HCT116 (cell line): ENCODE data around the gene SLC16A11.

ENCODE experiments used
- EGR1 ChIP-seq: IDR thresholded peaks from 2 replicates; pipeline ENCODE4 v1.6.1; 2012; ENCODE audit warnings: low read depth
- EZH2phosphoT487 ChIP-seq: fragments of 200-600 bp; IDR thresholded peaks from 2 replicates; pipeline ENCODE4 v1.6.1; 2018; ENCODE audit warnings: antibody characterized with exemption, borderline replicate concordance
- FOSL1 ChIP-seq: IDR thresholded peaks from 2 replicates; pipeline ENCODE4 v1.6.1; 2012; ENCODE audit warnings: low read depth
- JUND ChIP-seq: IDR thresholded peaks from 2 replicates; pipeline ENCODE4 v1.6.1; 2012
- POLR2AphosphoS5 ChIP-seq: IDR thresholded peaks from 2 replicates; pipeline ENCODE4 v1.6.1; 2011; ENCODE audit warnings: mild to moderate bottlenecking, low read depth, low read length, moderate library complexity
- SP1 ChIP-seq: IDR thresholded peaks from 2 replicates; pipeline ENCODE4 v1.6.1; 2012; ENCODE audit warnings: low read depth
- YY1 ChIP-seq: IDR thresholded peaks from 2 replicates; pipeline ENCODE4 v1.6.1; 2011; ENCODE audit warnings: low read length, low read depth, moderate library complexity, mild to moderate bottlenecking; ENCODE audit not compliant: insufficient replicate concordance; ENCODE audit errors: extremely low read depth
- ZFX ChIP-seq: fragments of 450-650 bp; IDR thresholded peaks from 2 replicates; pipeline ENCODE4 v1.6.1; 2017
- ZNF274 ChIP-seq: fragments of 200-500 bp; sonication (Bioruptor generic); IDR thresholded peaks from 2 replicates; pipeline ENCODE4 v1.6.1; 2014; ENCODE audit warnings: mild to moderate bottlenecking, low read depth, low read length, inconsistent platforms
- TF ChIP-seq, protein P1 (sequence below), 3 experiments: fragments of 200-600 bp in 1 of 3; sonication (generic) in 1 of 3; IDR thresholded peaks in 2 of 3; conservative IDR thresholded peaks in 1 of 3; 2 replicates each; pipeline ENCODE4 v1.5.1; 2012 to 2017; ENCODE audit warnings: low read depth in 2 of 3, low read length in 2 of 3, antibody characterized with exemption in 1 of 3, borderline replicate concordance in 1 of 3, control low read depth in 1 of 3, mild to moderate bottlenecking in 1 of 3, mixed read lengths in 1 of 3, mixed run types in 1 of 3, moderate library complexity in 1 of 3; ENCODE audit not compliant: insufficient read depth in 1 of 3
- TF ChIP-seq, protein P2 (sequence below): IDR thresholded peaks from 2 replicates; pipeline ENCODE4 v1.6.1; 2012; ENCODE audit warnings: low read depth
- TF ChIP-seq, protein P3 (sequence below): IDR thresholded peaks from 2 replicates; pipeline ENCODE4 v1.6.1; 2012

DNA sequence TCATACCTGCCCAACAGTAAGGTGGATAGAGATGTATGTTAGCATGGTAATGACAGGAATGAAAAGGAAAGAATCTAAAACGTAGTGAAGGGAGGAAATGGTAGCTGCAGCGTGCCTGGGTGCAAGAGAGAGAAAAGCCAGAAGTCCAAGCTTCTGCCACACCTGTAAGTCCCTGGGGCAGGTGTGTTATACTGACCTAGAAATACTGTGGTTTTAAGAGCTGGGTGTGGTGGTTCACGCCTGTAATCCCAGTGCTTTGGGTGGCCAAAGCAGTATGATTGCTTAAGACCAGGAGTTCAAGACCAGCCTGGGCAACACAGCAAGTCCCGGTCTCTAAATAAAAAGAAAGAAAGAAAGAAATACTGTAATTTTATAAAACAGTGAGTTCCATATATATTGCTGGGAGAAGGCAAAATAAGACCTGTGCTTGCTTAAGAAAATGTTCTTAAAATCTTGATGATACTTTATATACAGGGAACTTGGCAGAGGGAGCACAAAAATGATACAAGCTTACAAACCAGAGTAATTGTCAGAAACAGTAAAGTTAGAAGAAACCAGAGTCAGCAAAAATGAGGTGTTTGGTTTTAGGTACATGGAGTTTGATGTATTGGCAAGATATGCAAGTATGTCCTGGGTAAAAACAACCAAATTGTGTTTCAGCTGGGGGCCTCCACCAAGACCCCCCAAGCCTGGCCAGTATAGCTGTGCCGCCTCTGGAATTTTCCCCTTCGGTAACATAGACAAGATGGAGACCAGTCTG, 41.4 kb downstream of the SLC16A11 start:
- TF ChIP-seq, protein P1, sequence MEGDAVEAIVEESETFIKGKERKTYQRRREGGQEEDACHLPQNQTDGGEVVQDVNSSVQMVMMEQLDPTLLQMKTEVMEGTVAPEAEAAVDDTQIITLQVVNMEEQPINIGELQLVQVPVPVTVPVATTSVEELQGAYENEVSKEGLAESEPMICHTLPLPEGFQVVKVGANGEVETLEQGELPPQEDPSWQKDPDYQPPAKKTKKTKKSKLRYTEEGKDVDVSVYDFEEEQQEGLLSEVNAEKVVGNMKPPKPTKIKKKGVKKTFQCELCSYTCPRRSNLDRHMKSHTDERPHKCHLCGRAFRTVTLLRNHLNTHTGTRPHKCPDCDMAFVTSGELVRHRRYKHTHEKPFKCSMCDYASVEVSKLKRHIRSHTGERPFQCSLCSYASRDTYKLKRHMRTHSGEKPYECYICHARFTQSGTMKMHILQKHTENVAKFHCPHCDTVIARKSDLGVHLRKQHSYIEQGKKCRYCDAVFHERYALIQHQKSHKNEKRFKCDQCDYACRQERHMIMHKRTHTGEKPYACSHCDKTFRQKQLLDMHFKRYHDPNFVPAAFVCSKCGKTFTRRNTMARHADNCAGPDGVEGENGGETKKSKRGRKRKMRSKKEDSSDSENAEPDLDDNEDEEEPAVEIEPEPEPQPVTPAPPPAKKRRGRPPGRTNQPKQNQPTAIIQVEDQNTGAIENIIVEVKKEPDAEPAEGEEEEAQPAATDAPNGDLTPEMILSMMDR (IDR thresholded peaks at IDR 0.05 in 2 of 3, conservative IDR thresholded peaks at IDR 0.05 in 1 of 3; ENCODE audit: borderline replicate concordance in 1 of 3, insufficient read depth in 1 of 3, low read depth in 2 of 3, low read length in 2 of 3) = no peak
- no peak for TF ChIP-seq EGR1
- TF ChIP-seq, protein P2, sequence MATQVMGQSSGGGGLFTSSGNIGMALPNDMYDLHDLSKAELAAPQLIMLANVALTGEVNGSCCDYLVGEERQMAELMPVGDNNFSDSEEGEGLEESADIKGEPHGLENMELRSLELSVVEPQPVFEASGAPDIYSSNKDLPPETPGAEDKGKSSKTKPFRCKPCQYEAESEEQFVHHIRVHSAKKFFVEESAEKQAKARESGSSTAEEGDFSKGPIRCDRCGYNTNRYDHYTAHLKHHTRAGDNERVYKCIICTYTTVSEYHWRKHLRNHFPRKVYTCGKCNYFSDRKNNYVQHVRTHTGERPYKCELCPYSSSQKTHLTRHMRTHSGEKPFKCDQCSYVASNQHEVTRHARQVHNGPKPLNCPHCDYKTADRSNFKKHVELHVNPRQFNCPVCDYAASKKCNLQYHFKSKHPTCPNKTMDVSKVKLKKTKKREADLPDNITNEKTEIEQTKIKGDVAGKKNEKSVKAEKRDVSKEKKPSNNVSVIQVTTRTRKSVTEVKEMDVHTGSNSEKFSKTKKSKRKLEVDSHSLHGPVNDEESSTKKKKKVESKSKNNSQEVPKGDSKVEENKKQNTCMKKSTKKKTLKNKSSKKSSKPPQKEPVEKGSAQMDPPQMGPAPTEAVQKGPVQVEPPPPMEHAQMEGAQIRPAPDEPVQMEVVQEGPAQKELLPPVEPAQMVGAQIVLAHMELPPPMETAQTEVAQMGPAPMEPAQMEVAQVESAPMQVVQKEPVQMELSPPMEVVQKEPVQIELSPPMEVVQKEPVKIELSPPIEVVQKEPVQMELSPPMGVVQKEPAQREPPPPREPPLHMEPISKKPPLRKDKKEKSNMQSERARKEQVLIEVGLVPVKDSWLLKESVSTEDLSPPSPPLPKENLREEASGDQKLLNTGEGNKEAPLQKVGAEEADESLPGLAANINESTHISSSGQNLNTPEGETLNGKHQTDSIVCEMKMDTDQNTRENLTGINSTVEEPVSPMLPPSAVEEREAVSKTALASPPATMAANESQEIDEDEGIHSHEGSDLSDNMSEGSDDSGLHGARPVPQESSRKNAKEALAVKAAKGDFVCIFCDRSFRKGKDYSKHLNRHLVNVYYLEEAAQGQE = no peak
- TF ChIP-seq POLR2AphosphoS5 = no peak
- TF ChIP-seq JUND = no peak
- TF ChIP-seq ZFX = no peak
- no peak for TF ChIP-seq EZH2phosphoT487
- TF ChIP-seq, protein P3, sequence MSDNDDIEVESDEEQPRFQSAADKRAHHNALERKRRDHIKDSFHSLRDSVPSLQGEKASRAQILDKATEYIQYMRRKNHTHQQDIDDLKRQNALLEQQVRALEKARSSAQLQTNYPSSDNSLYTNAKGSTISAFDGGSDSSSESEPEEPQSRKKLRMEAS = no peak
- TF ChIP-seq YY1 = no peak
- no peak for TF ChIP-seq SP1
- TF ChIP-seq FOSL1 = no peak
- no peak for TF ChIP-seq ZNF274
